Astrocyte of the cerebellum (primary cell): ENCODE results near the gene POP4.

Experiments used
- DNase-seq: peaks from one replicate; pipeline ENCODE4 v3.0.0-alpha.2; 2011; ENCODE audit warnings: low read depth
- H3K4me3 ChIP-seq: 2 replicates; pipeline ENCODE4 v1.5.1; 2011; ENCODE audit warnings: mild to moderate bottlenecking, low read depth, low read length, moderate library complexity
- CTCF ChIP-seq: IDR thresholded peaks from 2 replicates; pipeline ENCODE4 v1.5.1; 2012; ENCODE audit warnings: low read length, low read depth, moderate library complexity, mild to moderate bottlenecking; ENCODE audit errors: missing control alignments
- in situ Hi-C: cut with HindIII; loops from 2 replicates; pipeline ENCODE4 v1.10.0; 2017; ENCODE audit warnings: low sequenced_read_pairs

POP4 gene

GRCh38 chr19:29563486-29564101 lies 42.5 kb upstream of the POP4 start:
- in situ Hi-C loops, result no loop called here
- no peak overlapping the region for H3K4me3 ChIP-seq
- no peak for TF ChIP-seq CTCF
- DNase-seq, result no peak

- in situ Hi-C loops, result no loop called here
- no peak for DNase-seq
- no peak for TF ChIP-seq CTCF
- H3K4me3 ChIP-seq, result no peak overlapping the region
These were observed 41.5 kb upstream of the POP4 start for GRCh38 chr19:29564574-29565005.

- H3K4me3 ChIP-seq, result no peak overlapping the region
- DNase-seq, result no peak
- in situ Hi-C loops, result no loop called here
- TF ChIP-seq CTCF, result no peak
These were observed 40.9 kb upstream of the POP4 start for GRCh38 chr19:29565171-29565570.

GRCh38 chr19:29566496-29567054 lies 39.5 kb upstream of the POP4 start:
- no peak for TF ChIP-seq CTCF
- no peak overlapping the region for H3K4me3 ChIP-seq
- in situ Hi-C loops, result no loop called here
- DNase-seq, result no peak

GRCh38 chr19:29567366-29567915 lies 38.6 kb upstream of the POP4 start:
- H3K4me3 ChIP-seq, result no peak overlapping the region
- no peak for DNase-seq
- TF ChIP-seq CTCF, result no peak
- in situ Hi-C loops, result no loop called here

- DNase-seq, result no peak
- H3K4me3 ChIP-seq, result no peak overlapping the region
- in situ Hi-C loops, result no loop called here
- no peak for TF ChIP-seq CTCF
These were observed 37.8 kb upstream of the POP4 start for GRCh38 chr19:29568036-29569025.
